ENCODE results near the gene GGT5. TPM values are rescaled to one million over a fixed set of nuclear protein-coding genes. Genes with fewer than 3 reads are reported as not detected.
"Not testable (repeated sequence)": the region's sequence is repeated elsewhere in the genome, so short reads cannot be mapped to it uniquely, and the experiment has no call there.

GGT5 gene
- total RNA-seq, 1 experiment from 2014 or later, result 0.20 TPM

- DNase-seq (ENCODE audit: low spot score) (no peak), ATAC-seq (no peak)
- POLR2A ChIA-PET, result no interaction called here
- H3K36me3 Mint-ChIP-seq, result peaks cover 16% of the 10 kb centered on the region
- peaks cover 33% of the 10 kb centered on the region for H3K4me1 Mint-ChIP-seq
- no peak overlapping the region for H3K27ac Mint-ChIP-seq
- TF ChIP-seq NR2C2 (CRISPR knock-in tag; IDR thresholded peaks at IDR 0.05), result no peak
- TF ChIP-seq PREB (CRISPR knock-in tag; IDR thresholded peaks at IDR 0.05; ENCODE audit: borderline replicate concordance), result no peak
- TF ChIP-seq USF2 (CRISPR knock-in tag; IDR thresholded peaks at IDR 0.05), result no peak
- TF ChIP-seq ATF3 (CRISPR knock-in tag; conservative IDR thresholded peaks at IDR 0.05), result no peak
- no peak for TF ChIP-seq FOXK1 (CRISPR knock-in tag; IDR thresholded peaks at IDR 0.05)
- no peak for TF ChIP-seq EMX1 (CRISPR knock-in tag; IDR thresholded peaks at IDR 0.05)
- no peak overlapping the region for H3K4me3 Mint-ChIP-seq
- CTCF ChIA-PET, result interaction anchor here (2.0 to 2.8 kb wide), 3 partner anchors 10 to 22 kb away, joined by 4 to 9 read pairs (median 7); no protein-coding TSS in a partner anchor
- H3K27me3 Mint-ChIP-seq (ENCODE audit: low read depth), result peaks cover 4% of the 10 kb centered on the region; the same call in 1 of the 2 replicates
- H3K9me3 Mint-ChIP-seq, result peaks cover 18% of the 10 kb centered on the region
Measured at GRCh38 chr22:24209016-24209415, 35.9 kb downstream of the GGT5 start.

- Mint-ChIP-seq H3K27me3 (ENCODE audit: low read depth) (peaks cover 4% of the 10 kb centered on the region; the same call in 1 of the 2 replicates), H3K4me1 (peaks cover 33% of the 10 kb centered on the region), H3K9me3 (peaks cover 22% of the 10 kb centered on the region), H3K36me3 (peaks cover 19% of the 10 kb centered on the region), H3K27ac (peak overlapping the region; percentile 92), H3K4me3 (no peak overlapping the region)
- ChIA-PET POLR2A (no interaction called here), CTCF (interaction anchor here (1.0 to 2.8 kb wide), 3 partner anchors 18 to 35 kb away, joined by 3 to 9 read pairs (median 6); no protein-coding TSS in a partner anchor)
- no peak for ATAC-seq
- TF ChIP-seq GABPB1 (CRISPR knock-in tag; IDR thresholded peaks at IDR 0.05) (peak; percentile 32; the same call in 1 of the 2 replicates), ETV6 (CRISPR knock-in tag; IDR thresholded peaks at IDR 0.05) (no peak)
- DNase-seq (ENCODE audit: low spot score), result no peak
Measured at GRCh38 chr22:24208012-24208749, 36.7 kb downstream of the GGT5 start.

- H3K36me3 Mint-ChIP-seq, result peaks cover 19% of the 10 kb centered on the region
- peaks cover 36% of the 10 kb centered on the region for H3K4me1 Mint-ChIP-seq
- peak overlapping the region; percentile 92 for H3K27ac Mint-ChIP-seq
- ChIA-PET POLR2A (no interaction called here), CTCF (interaction anchor here (1.0 to 2.8 kb wide), 3 partner anchors 17 to 35 kb away, joined by 3 to 9 read pairs (median 6); no protein-coding TSS in a partner anchor)
- no peak for DNase-seq (ENCODE audit: low spot score)
- peaks cover 4% of the 10 kb centered on the region; the same call in 1 of the 2 replicates for H3K27me3 Mint-ChIP-seq (ENCODE audit: low read depth)
- peaks cover 22% of the 10 kb centered on the region for H3K9me3 Mint-ChIP-seq
- H3K4me3 Mint-ChIP-seq, result no peak overlapping the region
- TF ChIP-seq ZNF512 (CRISPR knock-in tag; IDR thresholded peaks at IDR 0.05; ENCODE audit: borderline replicate concordance), result no peak
- no peak for ATAC-seq
Measured at GRCh38 chr22:24207264-24208011, 37.4 kb downstream of the GGT5 start.

GRCh38 chr22:24206460-24207263 lies 38.2 kb downstream of the GGT5 start:
- H3K27ac Mint-ChIP-seq; H3K27me3 Mint-ChIP-seq (ENCODE audit: low read depth); DNase-seq (ENCODE audit: low spot score); H3K4me3 Mint-ChIP-seq; ATAC-seq; POLR2A ChIA-PET: not testable (repeated sequence)
- CTCF ChIA-PET, result interaction anchor here (1.4 to 2.8 kb wide), 5 partner anchors 16 to 36 kb away, joined by 5 to 13 read pairs (median 9); no protein-coding TSS in a partner anchor
- Mint-ChIP-seq H3K9me3 (peaks cover 22% of the 10 kb centered on the region), H3K36me3 (peaks cover 19% of the 10 kb centered on the region), H3K4me1 (peaks cover 35% of the 10 kb centered on the region)

Data from WTC11 (cell line).